GM21576 (cell line): ENCODE results near the gene SHROOM3.

ENCODE experiments used
- ATAC-seq: cut with Tn5 transposase; IDR thresholded peaks from one replicate; pipeline ENCODE4 v1.9.1; 2021; ENCODE audit warnings: mild to moderate bottlenecking, moderate library complexity; ENCODE audit not compliant: unreplicated experiment

The SHROOM3 gene

DNA sequence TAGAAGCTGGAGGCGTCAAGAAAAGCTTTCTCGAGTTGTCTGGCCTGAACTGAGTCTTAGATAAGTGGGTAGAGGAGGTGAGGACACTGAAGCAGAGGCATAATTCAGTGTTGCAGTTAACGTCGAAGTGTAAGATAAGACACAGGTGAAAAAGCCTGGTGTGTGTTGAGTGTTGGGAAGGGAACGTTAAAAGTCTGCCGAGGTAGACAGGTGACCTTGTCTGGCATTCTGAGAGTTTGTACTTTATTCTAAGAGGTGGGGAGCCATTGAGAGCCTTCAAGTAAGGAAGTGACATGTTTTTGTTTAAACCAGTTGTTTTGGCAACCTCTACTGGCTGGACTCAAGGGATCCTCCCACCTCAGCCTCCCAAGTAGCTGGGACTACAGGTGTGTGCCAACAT lies 219.1 kb downstream of the SHROOM3 start:
- no peak for ATAC-seq

GRCh38 chr4:76654791-76655190 lies 219.8 kb downstream of the SHROOM3 start:
- ATAC-seq = no peak

DNA sequence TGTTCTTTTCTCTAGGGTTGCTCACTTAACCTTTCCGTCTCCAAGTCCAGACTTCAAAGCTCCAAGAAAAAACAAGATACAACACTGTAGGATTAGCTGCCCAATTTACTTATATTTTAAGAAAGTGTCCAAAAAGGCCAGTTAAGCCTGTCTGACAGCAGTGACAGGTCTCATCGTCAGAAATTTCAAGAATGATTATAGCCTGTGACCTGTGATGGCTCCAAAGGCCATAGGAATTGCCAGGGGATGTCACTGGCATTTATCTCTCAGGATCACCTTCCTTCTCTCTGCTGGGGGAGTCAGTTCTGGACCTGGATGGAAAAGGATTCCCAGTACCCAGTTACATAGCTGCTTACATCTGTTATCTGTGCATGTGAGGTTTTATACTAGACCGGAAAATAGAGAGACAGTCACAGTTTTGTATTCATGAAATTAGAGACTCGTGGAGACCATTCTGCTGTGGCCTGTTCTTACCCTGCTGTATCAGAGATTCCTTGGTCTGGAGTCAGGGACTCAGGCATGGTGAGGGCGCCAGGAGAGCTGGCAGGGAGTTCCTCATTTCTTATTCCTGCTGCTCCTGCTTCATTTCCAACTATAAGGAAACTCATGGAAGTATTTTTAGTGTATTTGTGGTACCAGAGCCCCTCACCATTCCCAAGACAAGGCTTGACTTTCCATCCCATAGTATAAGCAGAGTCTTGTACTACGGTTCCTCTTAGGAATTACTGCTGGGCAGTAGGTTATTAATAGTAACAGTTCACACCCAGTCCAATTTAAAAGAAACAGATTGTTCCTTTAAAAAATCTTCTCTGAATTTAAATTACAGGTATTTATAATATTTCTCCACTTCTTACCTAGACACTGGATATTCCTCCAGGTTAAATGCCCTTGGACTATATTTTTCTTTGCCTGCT lies 220.8 kb downstream of the SHROOM3 start:
- ATAC-seq = no peak

GRCh38 chr4:76657443-76657842 lies 222.4 kb downstream of the SHROOM3 start:
- no peak for ATAC-seq

DNA sequence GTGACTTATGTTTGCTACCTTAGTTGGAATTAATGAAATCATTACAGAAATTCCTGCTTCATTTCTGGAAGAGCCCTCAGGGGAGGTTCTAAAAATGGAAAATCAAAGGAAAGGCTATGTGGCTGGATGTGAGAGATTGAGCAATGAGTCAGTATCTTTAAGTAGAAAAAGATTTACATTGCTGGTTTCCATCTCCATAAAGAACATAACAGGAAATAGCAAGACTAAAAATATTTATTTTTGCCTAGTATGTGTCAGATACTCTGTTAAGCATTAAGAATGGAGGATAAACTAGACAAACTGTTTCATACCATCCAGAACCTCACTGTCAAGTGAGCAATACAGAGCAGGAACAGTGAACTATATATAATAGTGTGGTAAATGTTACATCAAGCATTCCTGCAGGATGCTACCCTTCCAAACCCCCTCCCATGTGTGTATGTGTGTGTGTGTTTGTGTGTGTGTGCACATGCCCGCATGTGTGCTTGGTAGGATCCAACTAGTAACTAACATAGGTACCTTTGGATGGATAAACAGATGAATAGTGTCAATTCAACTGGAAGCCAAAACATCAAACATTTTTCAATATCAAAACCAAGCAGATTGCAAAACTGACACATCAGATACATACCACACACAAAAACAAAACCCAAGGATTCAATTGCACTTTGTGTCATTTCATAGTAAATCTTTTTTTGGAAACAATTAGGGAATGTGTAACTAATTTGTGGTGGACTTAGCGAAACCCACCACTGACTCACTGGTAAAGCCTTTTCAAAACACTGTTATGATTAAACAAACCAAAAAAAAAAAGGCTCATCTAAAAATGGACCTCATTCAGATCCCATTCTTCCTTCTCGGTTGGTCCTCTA lies 223.4 kb downstream of the SHROOM3 start:
- no peak for ATAC-seq

- ATAC-seq = no peak
These were observed 224.1 kb downstream of the SHROOM3 start for GRCh38 chr4:76659103-76659490.

DNA sequence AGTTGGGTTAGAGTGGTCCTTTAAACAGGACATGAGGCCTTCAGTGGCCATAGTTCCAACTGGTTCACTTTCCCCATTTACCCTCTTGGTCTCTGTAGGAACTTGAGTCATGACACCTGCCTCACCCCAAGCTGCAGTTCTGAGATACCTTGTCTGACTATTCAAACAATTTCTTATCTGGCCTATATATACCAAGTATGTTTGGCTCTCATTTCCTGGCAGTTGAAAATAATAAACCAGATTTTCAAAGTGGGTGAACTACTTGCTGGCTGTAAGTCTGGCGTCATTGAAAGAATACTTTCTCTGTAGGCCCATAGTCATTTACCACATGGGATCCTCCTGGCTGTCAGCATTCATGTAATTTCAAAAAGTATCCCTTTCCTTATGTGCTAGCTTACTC lies 228.8 kb downstream of the SHROOM3 start:
- ATAC-seq = no peak

DNA sequence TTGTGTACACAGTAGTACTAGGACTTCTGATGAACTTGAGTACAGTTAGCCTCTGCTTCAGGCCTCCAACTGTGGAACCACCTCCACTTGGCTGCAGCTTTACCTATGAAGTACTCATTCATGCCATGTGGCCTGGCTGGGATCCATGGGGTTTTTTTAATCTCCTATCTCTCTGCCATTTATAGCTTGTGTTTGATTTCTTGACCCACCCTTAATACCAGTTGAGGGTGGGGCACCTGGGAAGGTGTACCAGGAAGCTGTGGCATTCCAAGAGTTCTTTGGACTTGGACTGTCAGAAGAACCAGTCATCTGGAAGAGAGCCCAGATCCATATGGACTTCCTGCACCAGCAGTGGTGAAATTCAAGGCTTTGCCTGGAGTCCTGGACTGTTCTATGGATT lies 230.1 kb downstream of the SHROOM3 start:
- no peak for ATAC-seq

DNA sequence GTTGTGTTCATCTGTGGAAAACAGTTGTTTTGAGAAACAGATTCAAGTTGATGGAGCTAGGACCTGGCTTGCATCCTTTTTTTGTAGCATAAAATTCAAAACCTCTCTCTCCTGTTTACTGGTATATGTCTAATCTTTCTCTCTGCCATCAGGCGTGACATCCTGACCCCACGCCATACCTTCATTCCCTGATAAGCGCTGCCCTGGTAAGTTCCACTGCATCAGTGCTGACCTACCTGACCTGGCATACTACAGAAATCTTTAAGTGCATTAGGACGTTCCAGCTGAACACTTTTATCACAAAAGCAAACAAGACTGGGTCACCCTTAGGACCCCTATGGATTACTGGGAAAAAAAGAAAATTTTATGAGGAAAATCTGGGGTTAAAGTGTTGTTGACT lies 230.7 kb downstream of the SHROOM3 start:
- ATAC-seq = no peak

- ATAC-seq = no peak
These were observed 232.0 kb downstream of the SHROOM3 start for GRCh38 chr4:76666944-76667532.

GRCh38 chr4:76670631-76671030 lies 235.6 kb downstream of the SHROOM3 start:
- ATAC-seq = no peak

DNA sequence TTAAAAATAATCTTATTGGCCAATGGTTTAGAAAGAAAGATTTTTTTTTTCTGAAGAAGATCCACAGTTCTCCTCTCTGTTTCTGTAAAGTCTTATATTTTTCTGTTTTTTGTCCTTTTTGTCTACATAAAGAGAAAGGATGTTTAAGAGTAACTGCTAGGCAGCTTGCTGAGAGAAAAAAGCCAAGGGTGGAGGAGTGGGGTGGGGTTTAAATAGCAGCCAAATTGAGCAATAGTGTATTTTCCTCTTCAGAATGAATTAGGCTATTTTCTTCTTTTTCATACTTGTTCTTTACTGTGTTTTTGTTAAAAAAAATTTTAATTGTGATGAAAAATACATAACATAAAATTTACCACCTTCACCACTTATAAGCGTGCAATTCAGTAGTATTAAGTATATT lies 238.3 kb downstream of the SHROOM3 start:
- no peak for ATAC-seq

- no peak for ATAC-seq
These were observed 240.0 kb downstream of the SHROOM3 start for GRCh38 chr4:76674983-76675382.

- ATAC-seq = no peak
These were observed 242.7 kb downstream of the SHROOM3 start for GRCh38 chr4:76677571-76678326.

- no peak for ATAC-seq
These were observed 244.7 kb downstream of the SHROOM3 start for GRCh38 chr4:76679691-76680090.

DNA sequence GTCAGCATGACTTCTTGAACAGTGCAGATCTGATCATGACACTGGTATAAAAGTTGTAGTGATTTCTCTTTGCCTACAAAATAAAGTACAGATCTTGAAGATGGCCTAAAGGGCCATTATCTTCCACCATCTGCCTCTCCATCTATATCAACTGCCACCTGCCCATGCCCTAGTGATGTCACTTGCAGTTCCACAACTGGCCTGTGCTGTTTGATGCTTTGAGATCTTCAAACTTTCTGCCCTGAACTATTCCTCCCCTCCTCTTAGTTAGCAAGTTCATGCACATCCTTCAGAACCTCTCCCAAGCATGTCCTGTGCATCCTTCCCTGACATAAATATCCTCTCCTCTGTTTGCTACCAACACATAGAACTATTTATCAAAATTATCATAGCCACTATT lies 245.9 kb downstream of the SHROOM3 start:
- no peak for ATAC-seq

- no peak for ATAC-seq
These were observed 247.0 kb downstream of the SHROOM3 start for GRCh38 chr4:76681996-76682395.

GRCh38 chr4:76683144-76683543 lies 248.1 kb downstream of the SHROOM3 start:
- ATAC-seq = no peak

DNA sequence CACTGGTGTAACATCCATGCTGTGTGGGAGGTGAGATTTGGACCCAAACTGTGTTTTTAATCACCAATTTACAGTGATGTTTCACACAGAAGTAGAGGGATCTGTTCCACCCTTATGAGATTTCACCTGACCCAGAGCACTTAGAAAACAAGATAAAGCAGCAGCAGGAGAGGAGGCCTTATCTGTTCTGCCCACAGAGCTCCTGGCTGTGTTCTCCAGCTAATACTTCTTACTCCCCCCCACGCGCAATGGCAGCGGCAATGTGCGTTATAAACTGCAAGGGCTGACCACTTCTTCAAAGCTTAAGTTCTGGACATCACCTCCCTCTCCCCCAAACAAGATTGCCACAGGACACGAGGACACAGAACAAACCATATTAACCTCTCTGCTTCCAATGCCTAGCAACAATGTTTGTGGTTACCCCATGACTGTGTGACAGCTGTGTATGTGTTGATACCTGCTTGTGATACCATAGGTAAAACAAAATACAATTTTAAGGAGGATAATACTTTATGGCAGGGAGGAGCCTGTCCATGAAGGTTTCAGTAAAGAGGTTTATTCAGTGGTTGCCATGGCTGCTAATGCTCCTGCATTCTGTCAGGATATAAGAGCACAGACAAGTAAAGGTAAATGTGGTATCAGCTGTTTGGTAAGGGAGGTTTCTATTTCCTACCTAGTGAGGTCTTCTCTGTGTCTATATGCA lies 252.9 kb downstream of the SHROOM3 start:
- ATAC-seq = no peak

DNA sequence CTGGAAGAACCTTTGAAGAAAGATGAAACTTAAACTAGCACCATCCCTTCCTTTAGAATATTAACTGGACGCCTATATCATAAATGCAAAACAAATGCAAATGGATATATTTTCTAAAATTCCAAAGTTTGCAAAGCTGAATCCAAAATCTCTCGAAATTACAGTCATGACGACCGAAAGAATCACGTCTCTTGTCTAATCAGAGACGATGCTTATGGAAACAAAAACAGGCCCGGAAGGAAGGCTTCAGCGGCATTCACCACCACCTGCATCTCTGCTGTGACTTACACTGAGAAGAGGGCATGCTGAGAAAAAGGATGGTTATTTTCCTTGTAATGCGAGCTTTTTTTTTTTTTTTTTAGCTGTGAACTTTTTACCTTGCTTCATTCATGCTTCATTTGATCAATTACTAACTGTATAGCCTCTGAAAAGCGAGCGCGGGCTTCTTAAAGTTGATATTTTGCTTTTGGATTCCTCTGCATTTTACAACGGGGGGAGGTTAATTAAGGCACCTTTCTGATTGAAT lies 253.7 kb downstream of the SHROOM3 start:
- no peak for ATAC-seq
